ENCODE results near the gene GPRIN3. TPM values are rescaled to one million over a fixed set of nuclear protein-coding genes. Genes with fewer than 3 reads are reported as not detected.

Gene GPRIN3
- total and polyA plus RNA-seq, 2 of the 13 experiments (the other 11 are each of a cell fraction or from before 2014, with no cell fraction given) = not detected

- peak; percentile 25 for DNase-seq (ENCODE audit: low spot score)
- Histone ChIP-seq H3K4me3 (replicated peaks in 1 of 3; ENCODE audit: insufficient read depth in 1 of 3, low read depth in 2 of 3, low read length in 3 of 3) (no peak overlapping the region), H3K4me2 (ENCODE audit: low read depth, low read length) (no peak overlapping the region), H3K27me3 (ENCODE audit: control insufficient read depth in 1 of 2, insufficient read depth in 2 of 2, low read length in 2 of 2) (no peaks in the 10 kb centered on the region), H3K36me3 (replicated peaks in 1 of 2; ENCODE audit: control insufficient read depth in 1 of 2, insufficient read depth in 2 of 2, low read length in 2 of 2) (no peaks in the 10 kb centered on the region), H4K20me1 (ENCODE audit: insufficient read depth, low read length) (no peaks in the 10 kb centered on the region), H3K27ac (ENCODE audit: extremely low read length, insufficient read depth, low read length) (no peak overlapping the region), H2AFZ (ENCODE audit: low read length) (no peak overlapping the region), H3K79me2 (ENCODE audit: insufficient read depth, low read length) (no peaks in the 10 kb centered on the region), H3K9ac (ENCODE audit: insufficient read depth, low read depth, low read length) (no peak overlapping the region), H3K4me1 (ENCODE audit: insufficient read depth, low read length) (0 out of 2 replicates have a peak, but pooled peaks cover 7% of the 10 kb centered on the region), H3K9me3 (ENCODE audit: low read length) (no peaks in the 10 kb centered on the region)
- ATAC-seq = no peak
- intact Hi-C loops (cut with micrococcal nuclease; ENCODE audit: unreplicated experiment) = no loop called here
- POLR2A ChIA-PET = no interaction called here
- CTCF ChIA-PET (ENCODE audit: low intra/inter-chr PET ratio, low total read pairs) = no interaction called here
- BruUV-seq (replicated peaks) = no TSS peak
- 0 out of 2 replicates have a peak, but pooled peaks have one; percentile 14 for TF ChIP-seq ARID3A (IDR thresholded peaks at IDR 0.05; ENCODE audit: low read depth, low read length)
- TF ChIP-seq ZNF501 (CRISPR knock-in tag; IDR thresholded peaks at IDR 0.05) = no peak
- no peak for TF ChIP-seq ZNF891 (CRISPR knock-in tag; IDR thresholded peaks at IDR 0.05)
- 3% methylated on average over 1 of the region's 1 CpG for WGBS (ENCODE audit: low lambda C conversion rate)
- no peak for FAIRE-seq
- in situ Hi-C loops (cut with HindIII; ENCODE audit: extremely low pct_ligation_motif_present, low pct_unique_long_range_greater_than_20kb) = no loop called here
Measured at GRCh38 chr4:89296399-89296798, 11.2 kb downstream of the GPRIN3 start.

- no peaks in the 10 kb centered on the region for H3K79me2 ChIP-seq (ENCODE audit: insufficient read depth, low read length)
- H3K27ac ChIP-seq (ENCODE audit: extremely low read length, insufficient read depth, low read length) = no peak overlapping the region
- CTCF ChIA-PET (ENCODE audit: low intra/inter-chr PET ratio, low total read pairs) = no interaction called here
- WGBS (ENCODE audit: low lambda C conversion rate) = 64% methylated on average over 3 of the region's 3 CpGs
- FAIRE-seq = no peak
- no peak overlapping the region for H2AFZ ChIP-seq (ENCODE audit: low read length)
- H3K27me3 ChIP-seq (ENCODE audit: control insufficient read depth in 1 of 2, insufficient read depth in 2 of 2, low read length in 2 of 2) = no peaks in the 10 kb centered on the region
- intact Hi-C loops (cut with micrococcal nuclease; ENCODE audit: unreplicated experiment) (no loop called here), in situ Hi-C loops (cut with HindIII; ENCODE audit: extremely low pct_ligation_motif_present, low pct_unique_long_range_greater_than_20kb) (no loop called here)
- POLR2A ChIA-PET = no interaction called here
- no TSS peak for BruUV-seq (replicated peaks)
- no peaks in the 10 kb centered on the region for H4K20me1 ChIP-seq (ENCODE audit: insufficient read depth, low read length)
- no peak overlapping the region for H3K4me3 ChIP-seq (replicated peaks in 1 of 3; ENCODE audit: insufficient read depth in 1 of 3, low read depth in 2 of 3, low read length in 3 of 3)
- no peaks in the 10 kb centered on the region for H3K36me3 ChIP-seq (replicated peaks in 1 of 2; ENCODE audit: control insufficient read depth in 1 of 2, insufficient read depth in 2 of 2, low read length in 2 of 2)
- no peak for ATAC-seq
- H3K9me3 ChIP-seq (ENCODE audit: low read length) = no peaks in the 10 kb centered on the region
- no peak overlapping the region for H3K4me2 ChIP-seq (ENCODE audit: low read depth, low read length)
- DNase-seq (ENCODE audit: low spot score) = no peak
- 0 out of 2 replicates have a peak, but pooled peaks cover 7% of the 10 kb centered on the region for H3K4me1 ChIP-seq (ENCODE audit: insufficient read depth, low read length)
- H3K9ac ChIP-seq (ENCODE audit: insufficient read depth, low read depth, low read length) = no peak overlapping the region
- no peak for TF ChIP-seq SETDB1 (CRISPR knock-in tag; IDR thresholded peaks at IDR 0.05; ENCODE audit: borderline replicate concordance)
- TF ChIP-seq DDIT3 (CRISPR knock-in tag; IDR thresholded peaks at IDR 0.05) = no peak
- no peak for TF ChIP-seq DZIP1 (CRISPR knock-in tag; IDR thresholded peaks at IDR 0.05)
- TF ChIP-seq ZNF354B (CRISPR knock-in tag; IDR thresholded peaks at IDR 0.05) = no peak
- TF ChIP-seq ZNF563 (CRISPR knock-in tag; IDR thresholded peaks at IDR 0.05) = no peak
- TF ChIP-seq ZSCAN21 (CRISPR knock-in tag; IDR thresholded peaks at IDR 0.05; ENCODE audit: borderline replicate concordance) = no peak
- no peak for TF ChIP-seq HIC2 (CRISPR knock-in tag; IDR thresholded peaks at IDR 0.05; ENCODE audit: low read depth)
- TF ChIP-seq FOXO1 (CRISPR knock-in tag; IDR thresholded peaks at IDR 0.05) = no peak
Measured at GRCh38 chr4:89295415-89295927, 12.1 kb downstream of the GPRIN3 start.

Data from HepG2 (cell line).